ENCODE data around the gene ABRACL.
"Not testable (repeated sequence)": the region's sequence is repeated elsewhere in the genome, so short reads cannot be mapped to it uniquely, and the experiment has no call there.

ABRACL gene, protein sequence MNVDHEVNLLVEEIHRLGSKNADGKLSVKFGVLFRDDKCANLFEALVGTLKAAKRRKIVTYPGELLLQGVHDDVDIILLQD

DNA sequence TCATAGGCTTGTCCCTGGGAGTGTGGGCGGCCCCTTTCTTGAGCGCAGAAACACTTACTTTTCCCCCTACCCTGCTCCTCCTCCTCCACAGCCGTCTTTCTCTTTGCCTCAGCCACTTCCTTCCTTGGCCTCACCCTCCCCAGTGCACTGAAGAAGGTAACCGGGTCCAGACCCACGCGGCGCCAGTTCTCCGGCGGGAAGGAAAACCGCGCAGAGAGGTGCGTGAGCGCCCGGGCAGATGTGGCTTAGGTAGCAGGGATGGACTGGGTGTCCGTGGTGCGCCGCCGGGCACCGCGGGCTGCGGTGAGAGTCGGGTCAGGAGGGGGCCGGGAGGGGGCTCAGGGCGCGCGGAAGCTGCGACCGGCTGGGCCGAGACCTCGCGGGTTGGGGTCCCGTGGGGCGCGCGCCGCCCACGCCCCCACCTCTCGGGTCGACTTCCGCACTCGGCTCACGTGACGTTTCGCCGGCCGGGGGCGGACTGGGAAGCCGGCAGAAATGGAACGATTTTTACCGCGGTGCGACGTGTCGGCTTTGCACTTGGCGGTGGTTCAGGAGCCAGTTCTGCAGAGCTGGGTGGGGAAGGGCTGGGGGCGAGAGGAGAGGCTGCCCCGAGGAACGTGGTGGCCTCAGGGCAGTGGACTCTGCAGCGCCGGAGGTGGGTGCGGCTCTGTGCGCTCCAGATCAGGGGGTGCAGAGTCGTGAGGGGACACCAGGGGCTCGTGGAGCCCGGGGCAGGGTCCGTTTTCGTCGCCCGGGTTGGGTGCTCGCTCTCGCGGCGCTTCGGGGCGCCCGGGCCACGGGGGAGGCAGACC lies at the start of gene ABRACL:
TSS of gene ABRACL (plus strand) at position 88 of the 812 bp plus-strand sequence. CDS start 5,416 bp downstream, outside the sequence.
- DNase-seq (ENCODE audit: low read depth) = peak; percentile 36

DNA sequence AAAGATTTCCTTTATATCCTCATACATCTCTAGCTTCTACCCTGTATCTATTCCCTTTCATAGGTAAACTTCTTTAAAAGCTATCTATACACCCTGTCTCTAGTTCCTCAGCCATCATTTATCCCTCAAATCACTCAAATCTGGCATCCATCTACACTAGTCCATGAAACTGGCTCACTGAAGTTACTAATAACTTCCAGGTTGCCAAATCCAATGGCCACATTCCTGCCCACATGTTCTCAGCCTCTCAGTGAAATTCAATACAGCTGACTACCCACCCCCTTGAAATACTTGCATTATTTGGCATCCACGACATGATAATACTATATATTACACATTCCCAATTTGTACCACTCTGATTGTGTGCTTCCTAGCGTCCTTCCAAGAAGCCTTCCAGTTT lies 49.2 kb upstream of the ABRACL start:
- no peak for DNase-seq (ENCODE audit: low read depth)

DNA sequence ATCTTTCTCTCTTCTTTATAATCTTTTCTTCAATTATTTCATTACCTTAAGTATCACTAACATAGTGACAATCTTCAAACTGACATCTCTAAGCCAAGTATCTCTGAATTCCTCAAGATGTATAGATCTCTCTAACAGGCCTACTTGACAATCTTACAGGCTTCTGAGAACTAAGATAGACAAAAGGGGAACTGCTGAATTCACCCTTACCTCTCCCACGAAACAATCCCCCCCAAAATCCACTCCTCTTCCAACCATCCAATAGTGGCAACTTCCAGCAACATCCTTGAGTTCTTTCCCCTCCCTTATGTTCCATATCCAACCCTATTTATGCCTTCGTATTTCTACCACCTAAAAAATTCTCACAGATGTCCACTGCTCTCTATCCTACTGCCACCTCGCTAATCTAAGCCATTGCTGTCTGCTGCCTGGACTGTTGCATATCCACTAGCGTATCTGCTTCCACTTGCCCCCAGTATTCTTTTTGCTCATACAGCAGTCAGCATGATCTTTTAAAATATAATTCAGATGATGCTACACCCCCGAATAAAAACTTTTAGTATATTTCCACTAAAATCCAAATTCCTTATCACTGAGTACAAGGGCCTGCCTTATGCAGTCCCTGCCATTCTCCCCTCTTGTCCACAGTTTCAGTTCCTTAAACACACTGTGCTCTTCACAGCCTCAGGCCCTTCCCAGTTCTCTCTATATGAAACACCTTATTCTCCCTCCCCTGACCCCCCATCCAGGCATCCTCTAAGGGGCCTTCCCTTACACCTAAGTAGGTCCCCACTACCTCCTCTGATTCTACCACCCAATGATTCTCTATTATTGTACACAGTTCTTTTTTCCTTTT lies 48.5 kb upstream of the ABRACL start:
- DNase-seq (ENCODE audit: low read depth) = no peak

DNA sequence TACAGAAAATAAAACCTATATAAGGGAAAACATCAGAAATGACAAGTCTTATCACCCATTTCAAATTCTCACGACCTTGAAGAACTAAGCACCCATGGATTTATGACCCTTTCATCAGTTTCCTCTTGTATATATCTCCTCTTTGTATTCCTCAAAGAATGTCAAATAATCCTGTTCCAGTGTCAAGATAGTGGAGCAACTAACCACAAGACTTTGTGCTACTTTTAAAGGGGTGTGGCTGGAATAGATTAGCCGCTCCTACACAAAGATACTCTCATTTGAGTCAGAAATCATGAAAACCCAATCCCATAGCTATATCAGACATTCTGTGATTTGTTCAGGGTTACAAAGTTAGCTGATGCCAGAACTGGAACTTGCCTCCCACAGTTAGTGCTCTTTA lies 47.1 kb upstream of the ABRACL start:
- DNase-seq (ENCODE audit: low read depth) = no peak

DNA sequence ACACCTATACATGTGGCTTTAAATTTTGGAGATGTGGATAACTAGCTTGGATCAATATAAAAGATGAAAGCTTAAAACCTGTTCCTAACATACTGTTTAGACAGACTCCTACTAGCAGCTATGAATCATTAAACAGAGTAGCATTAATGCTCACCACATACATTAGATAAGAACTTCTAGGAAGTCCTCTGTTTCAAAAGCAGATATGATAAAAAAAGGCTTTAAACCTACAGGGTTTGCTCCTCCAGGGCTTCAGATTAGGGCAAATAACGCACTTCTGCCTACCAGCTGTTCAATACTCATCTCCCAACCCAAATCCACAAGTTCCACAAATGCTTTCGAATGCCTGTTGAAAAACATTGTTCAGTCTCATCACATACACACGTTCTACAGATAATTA lies 42.0 kb upstream of the ABRACL start:
- DNase-seq (ENCODE audit: low read depth) = no peak

DNA sequence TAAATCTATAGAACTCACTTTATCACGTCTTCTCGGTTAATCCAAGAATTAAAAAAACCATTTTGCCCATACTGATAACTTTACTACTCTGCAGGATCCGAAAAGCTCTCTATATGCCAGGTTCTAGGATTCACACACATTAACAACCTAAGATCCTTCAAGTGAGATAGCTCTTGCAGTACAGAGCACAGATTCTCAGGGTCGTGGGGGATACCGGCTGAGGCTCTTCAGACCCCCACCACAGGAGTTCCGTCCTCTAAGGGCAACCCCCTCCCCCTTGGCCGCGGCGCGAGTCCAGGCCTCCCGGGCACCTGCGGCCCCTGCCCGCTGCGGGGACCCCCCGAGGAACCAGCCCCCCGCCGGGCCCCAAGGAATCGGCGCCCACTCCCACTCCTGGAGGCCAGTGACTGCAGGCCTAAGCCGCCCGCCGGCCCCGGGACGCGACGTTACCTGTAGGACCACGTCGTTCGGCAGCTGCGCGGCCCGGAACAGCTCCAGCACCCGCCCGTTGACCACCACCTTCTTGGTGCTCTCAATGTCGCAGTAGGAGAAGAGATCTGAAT lies 41.4 kb upstream of the ABRACL start:
- DNase-seq (ENCODE audit: low read depth) = no peak

DNA sequence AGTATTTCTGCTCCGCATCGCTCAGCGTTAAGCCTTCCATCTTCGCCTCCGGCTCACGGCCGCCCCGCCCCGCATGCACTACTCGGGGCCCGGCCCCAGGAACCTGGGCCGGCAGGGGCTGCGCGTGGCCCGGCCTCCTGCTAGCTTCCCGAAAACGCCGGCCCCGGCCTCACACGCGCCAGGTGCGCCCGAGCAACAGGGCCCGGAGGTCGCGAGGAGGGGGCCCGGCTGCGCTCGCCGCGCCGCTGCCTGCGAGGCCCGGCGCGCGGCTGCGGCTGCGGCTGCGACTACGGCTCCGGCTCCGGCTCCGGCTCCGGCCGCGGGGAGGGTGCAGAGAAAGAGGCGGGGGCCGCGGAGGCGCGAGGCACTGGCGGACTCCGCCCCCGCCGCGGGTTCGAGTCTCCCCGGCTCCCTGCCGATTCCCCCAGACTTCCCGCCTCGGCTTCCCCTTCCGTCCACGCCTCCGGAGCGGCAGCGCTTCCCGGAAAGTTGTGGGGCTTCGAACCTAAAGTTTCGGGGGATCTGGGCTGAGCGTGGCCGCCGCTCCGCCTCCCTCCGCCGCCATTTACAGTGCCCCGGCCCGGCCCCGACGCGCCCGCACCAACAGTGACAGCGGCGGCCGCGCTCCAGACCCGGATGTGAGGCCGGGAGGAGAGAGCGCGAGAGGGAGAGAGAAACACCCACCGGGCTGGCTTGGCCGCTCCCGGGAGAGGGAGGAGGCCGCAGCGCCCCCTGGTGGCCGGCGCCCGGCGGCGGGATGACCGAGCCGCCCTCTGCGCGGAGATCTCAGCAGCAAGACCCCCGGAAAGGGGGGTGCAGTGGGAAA lies 40.7 kb upstream of the ABRACL start, which contains the start of gene REPS1:
TSS of gene REPS1 (minus strand) at position 611 of the 826 bp plus-strand sequence. CDS start at position 40, 571 bp downstream.
- no peak for DNase-seq (ENCODE audit: low read depth)

DNA sequence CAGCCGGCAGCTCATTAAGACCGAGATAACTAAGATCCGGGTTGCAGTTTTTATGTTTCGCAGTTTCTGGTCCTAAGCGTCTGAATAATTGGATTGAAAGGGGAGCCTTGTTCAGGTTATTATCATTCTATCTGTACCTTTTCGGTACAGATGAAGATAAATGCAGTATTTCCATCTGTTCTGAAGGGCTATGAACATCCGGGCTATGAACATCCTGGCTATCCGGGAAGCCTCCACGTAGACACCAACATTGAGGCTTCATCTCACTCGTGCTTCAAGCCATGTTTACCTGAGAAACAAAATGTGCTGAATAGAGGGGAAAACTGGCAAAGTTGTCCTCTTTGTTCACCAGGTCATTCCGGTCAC lies 40.1 kb upstream of the ABRACL start:
- no peak for DNase-seq (ENCODE audit: low read depth)

DNA sequence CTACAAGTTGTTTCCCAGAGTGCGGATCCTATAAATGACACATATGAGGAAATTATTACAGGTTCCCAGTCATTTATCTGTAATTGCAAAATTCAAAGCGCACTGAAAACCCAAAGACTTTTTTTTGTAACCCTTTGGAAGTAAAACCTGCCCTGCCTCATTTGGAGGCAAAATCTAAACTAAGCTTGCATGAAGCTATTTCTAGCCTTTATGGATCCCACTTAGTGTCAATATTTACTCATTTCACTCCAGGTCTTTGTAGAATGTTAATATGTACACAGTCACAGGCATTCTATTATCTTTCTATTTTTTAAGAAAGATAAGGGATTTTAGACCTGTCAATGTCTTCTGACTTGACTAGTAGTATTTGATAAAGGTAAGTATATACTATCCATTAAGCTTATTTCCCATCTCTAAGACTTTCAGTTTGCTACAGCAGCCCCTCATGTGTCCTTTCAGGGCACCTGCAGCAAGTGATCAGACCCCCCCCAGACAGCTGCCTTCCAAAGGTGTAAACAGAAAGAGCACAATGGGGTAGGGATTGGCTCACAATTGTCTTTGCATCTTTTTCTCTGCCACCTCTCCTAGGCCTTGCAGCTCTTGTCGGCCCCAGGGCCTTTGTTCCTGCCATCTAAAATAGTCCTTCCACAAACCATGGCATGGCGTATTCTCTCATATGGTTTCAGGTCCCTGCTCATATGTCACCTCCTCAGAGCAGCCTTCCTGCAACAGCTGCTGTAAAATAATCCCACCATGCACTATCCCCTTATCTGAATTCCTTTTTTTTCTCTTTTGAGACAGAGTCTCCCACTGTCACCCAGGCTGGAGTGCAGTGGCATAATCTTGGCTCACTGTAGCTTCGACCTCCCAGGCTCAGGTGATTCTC lies 39.2 kb upstream of the ABRACL start:
- DNase-seq (ENCODE audit: low read depth) = no peak

DNA sequence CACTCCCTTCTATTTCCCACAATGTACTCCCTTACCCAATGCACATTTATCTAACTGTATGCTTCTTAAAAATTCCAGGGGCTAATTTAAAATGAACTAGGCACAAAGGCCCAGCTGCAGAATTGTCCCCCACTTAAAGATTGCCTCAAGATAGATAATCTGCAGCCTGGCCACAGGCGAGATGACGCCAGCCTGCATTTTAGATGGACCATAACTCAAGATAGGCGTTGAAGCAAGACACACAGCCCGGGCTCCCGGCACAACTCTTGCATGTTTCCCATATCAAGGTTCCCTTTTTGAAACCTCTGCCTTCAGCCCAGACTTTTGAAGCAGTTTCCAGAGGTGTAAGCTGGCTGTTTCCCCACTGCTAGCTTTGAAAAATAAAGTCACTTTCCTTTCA lies 37.3 kb upstream of the ABRACL start:
- DNase-seq (ENCODE audit: low read depth) = no peak

DNA sequence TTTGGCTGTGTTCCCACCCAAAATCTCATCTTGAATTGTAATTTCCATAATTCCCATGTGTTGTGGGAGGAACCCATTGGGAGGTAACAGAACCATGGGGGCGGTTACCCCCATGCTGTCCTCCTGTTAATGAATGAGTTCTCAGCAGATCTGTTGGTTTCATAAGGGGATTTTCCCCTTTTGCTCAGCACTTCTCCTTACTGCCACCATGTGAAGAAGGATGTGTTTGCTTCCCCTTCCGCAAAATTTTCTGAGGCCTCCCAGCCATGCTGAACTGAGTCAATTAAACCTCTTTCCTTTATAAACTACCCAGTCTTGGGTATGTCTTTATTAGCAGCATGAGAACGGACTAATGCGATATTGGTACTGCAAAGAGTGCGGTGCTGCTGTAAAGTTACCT lies 35.6 kb upstream of the ABRACL start:
- not testable (repeated sequence) for DNase-seq (ENCODE audit: low read depth)

DNA sequence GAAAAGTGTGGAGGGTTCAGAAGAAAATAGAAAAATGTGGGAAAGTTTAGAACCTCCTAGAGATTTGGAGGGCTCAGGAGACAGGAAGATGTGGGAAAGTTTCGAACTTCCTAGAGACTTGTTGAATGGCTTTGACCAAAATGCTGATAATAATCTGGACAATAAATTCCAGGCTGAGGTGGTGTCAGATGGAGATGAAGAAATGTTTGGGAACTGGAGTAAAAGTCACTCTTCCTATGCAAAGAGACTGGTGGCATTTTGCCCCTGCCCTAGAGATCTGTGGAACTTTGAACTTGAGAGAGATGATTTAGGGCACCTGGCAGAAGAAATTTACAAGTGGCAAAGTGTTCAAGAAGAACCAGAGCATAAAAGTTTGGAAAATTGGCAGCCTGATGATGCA lies 35.1 kb upstream of the ABRACL start:
- not testable (repeated sequence) for DNase-seq (ENCODE audit: low read depth)

DNA sequence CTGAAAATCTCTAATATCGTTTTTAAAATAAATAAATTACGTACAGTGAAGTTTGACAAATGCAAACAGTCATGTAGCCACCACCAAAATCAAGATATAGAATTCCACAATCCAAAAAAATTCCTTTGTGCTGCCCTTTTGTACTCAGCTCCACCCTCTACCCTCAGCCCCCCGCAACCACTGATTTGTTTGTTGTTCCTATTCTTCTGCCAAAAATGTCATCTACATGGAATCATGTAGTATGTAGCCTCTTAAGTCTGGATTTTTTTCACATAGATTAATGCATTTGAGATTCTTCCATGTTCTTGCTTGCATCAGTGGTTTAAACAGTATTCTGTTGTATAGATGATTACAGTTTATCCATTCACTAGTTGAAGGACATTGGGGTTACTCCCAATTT lies 32.0 kb upstream of the ABRACL start:
- DNase-seq (ENCODE audit: low read depth) = no peak

DNA sequence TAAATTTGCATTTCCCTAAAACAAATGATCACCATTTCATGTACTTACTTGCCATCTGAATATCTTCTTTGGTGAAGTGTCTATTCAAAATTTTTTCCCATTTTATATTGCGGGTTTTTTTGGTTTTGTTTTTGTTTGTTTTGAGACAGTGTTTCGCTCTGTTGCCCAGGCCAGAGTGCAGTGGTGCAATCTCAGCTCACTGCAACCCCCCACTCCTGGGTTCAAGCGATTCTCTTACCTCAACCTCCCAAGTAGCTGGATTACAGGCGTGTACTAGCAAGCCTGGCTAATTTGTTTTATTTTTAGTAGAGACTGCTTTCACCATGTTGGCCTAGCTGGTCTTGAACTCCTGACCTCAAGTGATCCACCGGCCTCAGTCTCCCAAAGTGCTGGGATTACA lies 31.4 kb upstream of the ABRACL start:
- DNase-seq (ENCODE audit: low read depth) = no peak

DNA sequence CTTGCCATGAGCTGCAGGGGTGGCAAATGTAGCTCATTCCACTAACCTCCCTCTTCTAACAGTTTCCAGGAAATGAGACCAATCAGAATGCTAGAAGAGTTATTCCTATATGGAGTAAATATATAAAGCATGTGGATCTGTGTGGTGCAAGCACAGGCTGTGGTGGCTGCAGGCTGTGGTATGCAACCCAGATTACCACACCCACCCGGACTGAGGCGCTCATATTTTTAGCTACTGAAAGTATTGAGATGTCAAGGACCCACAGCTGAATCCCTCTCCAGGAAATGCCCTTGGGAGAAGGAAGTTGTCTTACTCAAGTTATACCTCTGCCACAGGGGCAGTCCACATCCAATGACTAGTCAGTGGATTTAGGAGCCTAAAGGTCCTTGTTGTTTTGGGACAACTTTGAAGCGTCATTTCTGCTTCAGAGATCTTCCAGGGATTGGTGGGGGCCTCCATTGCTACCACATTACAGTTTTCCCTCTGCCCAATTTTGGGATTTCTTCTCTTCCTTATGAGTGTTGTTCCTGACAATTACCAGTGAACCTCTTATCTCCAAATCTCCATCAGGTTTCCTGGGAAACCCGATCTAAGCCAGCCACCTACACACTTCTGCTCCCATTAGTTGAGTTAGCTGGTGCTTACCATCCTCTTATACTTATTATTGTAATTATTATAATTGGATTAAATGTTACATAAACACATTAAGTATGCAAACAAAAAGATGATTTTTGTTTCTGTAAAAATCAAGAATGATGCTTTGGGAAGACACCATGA lies 28.4 kb upstream of the ABRACL start:
- no peak for DNase-seq (ENCODE audit: low read depth)

DNA sequence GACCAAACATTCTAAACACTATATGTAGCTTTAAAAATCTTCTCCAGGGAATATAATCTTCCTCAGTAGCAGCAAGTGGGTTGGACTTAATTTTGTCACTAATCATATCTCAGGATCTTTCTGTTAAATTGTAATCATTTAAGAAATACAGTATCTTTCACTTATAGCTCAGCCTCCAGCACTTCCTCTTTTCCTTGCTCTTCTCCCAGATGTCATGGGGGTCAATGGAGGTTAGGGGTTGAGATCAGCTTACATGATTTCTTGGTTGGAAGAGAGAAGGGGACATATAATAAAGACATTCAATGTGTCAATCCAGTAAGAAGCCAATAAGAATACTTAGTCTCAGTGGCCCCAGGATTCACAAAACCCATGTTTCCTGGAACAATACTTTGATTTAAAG lies 24.8 kb upstream of the ABRACL start:
- no peak for DNase-seq (ENCODE audit: low read depth)

DNA sequence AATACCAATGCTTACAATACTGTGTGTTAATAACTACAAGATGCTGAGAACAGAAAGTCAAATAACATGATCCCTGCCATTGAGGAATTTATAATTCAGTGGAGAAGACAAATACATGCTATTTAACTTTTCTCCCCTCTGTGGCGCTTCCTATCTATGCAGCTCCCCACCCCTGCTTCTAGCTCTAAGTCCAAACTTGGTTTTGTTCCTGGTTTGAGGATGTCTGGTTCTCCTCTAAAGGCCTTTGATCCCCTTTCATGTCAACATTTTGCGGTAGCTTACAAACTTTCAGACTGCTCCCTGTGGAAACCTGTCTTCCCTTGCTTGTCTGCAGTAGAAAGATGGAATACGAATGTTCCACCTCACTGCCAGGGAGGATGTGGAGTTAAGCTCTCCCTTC lies 22.1 kb upstream of the ABRACL start:
- no peak for DNase-seq (ENCODE audit: low read depth)

DNA sequence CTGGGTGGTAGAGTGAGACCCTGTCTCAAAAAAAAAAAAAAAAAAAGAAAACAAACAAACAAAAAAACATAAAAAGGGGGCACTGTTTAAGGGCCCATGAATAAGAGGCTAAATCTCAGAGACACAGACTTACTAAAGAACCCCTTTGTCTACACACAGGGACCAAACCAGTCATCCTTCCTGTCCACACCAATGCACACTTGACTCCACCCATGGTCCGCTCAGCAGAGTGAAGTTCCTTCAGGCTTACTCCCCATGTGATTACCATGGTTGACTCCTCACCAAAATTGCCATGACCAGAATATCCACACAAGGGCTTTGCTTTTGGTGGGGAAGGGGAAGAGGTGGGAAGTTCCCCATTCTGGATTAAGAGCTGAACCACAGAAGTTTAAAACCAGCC lies 21.1 kb upstream of the ABRACL start:
- no peak for DNase-seq (ENCODE audit: low read depth)

DNA sequence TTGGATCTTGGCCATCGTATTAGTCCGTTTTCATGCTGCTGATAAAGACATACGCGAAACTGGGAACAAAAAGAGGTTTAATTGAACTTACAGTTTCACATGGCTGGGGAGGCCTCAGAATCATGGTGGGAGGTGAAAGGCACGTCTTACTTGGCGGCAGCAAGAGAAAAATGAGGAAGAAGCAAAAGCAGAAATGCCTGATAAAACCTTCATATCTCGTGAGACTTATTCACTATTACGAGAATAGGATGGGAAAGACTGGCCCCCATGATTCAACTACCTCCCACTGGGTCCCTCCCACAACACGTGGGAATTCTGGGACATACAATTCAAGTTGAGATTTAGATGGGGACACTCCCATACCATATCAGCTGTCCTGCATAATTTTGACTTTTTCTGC lies 20.4 kb upstream of the ABRACL start:
- DNase-seq (ENCODE audit: low read depth) = no peak

DNA sequence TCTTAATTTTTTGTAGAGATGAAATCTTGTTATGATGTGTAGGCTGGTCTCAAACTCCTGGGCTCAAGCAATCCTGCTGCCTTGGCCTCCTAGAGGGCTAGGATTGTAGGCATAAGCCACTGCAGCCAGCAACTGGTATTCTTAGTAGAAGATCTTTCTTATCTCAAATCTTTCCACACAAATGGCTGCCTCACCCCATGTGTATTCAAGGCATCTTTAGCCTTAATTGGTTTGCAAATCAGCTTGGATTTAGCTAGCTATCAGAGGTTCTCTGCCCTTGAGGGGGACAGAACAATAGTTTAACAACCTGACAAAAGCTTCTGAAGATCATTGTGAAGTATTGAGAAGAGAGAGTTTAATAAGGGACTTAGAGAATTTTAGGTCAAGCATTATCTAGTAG lies 17.9 kb upstream of the ABRACL start:
- no peak for DNase-seq (ENCODE audit: low read depth)

Measured in HS-5 (cell line).